IPS DF 19.7 (cell line): ENCODE measurements around the gene RICTOR.

Source experiments
- DNase-seq: peaks from one replicate; pipeline ENCODE4 v3.0.0-alpha.2; 2013; ENCODE audit warnings: low read depth, low spot score

The RICTOR gene

DNA sequence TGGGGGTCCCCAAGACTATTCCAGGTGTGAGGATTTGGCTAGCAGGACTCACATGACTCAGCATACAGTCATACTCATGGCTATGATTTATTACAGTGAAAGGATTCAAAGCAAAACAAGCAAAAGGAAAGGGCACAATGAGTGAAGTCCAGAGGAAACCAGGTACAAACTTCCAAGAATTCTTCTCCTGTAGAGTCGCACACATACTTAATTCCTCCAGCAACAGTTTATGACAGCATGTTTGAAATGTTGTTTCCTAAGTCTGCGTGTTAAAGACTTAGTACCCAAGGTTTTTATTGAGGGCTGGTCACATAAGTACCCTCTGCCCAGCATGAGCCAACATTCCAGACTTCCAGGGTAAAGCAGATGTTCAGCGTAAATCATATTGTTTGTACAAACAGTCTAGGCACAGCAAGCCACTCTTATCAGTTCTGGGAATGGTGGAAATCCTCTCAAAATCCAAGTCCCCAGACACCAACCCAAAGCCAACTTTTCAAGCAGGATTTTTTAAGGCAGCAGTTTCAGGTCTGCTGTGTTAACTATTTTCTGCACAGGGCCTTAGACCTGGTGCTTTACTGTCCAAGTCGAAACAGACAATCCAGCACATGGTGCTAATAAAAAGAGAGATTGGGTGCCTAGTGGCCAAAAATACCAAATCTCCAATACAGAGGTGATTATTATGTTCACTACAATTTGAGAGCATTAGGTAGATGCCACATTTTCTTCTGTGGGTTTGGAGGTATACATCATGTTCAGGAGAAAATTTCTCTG is 18.6 kb upstream of the RICTOR start:
- no peak for DNase-seq

DNA sequence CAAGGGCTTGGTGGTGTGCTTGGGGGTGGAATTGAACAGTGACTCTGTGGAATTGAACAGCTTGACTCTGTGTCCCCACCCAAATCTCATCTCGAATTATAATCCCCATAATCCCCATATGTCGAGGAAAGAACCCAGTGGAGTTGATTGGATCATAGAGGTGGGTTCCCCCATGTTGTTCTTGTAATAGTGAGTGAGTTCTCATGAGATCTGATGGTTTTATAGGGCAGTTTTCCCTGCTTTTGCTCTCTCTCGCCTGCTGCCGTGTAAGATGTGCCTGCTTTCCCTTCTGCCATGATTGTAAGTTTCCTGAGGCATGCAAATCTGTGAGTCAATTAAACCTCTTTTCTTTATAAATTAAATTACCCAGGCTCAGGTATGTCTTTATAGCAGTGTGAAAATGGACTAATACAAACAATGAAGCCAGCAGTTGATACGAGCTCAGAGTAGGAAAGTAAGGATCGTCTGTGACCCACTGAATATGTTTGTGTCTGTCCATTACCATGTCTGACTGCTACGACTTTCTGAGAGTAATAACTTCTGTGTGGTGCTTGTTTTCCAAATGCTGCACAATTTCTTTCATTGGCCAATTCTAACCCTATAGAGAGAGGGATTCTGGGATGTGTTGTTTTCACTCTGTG is 17.9 kb upstream of the RICTOR start:
- no peak for DNase-seq

- DNase-seq: no peak
Observed at GRCh38 chr5:39083968-39084367, 9.8 kb upstream of the RICTOR start.

DNA sequence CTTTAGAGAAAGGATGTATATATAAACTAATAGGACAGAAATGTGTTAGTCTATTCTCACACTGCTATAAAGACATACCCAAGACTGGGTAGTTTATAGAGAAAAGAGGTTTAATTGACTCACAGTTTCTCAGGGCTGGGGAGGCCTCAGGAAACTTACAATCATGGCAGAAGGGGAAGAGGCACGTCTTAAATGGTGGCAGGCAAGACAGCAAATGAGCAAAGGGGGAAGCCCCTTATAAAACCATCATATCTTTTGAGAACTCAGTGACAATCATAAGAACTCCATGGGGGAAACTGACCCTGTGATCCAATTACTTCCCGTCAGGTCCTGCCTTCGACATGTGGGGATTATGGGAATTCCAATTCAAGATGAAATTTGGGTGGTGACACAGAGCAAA is 8.8 kb upstream of the RICTOR start:
- DNase-seq: no peak

GRCh38 chr5:39080597-39081204 is 6.5 kb upstream of the RICTOR start:
- no peak for DNase-seq

DNA sequence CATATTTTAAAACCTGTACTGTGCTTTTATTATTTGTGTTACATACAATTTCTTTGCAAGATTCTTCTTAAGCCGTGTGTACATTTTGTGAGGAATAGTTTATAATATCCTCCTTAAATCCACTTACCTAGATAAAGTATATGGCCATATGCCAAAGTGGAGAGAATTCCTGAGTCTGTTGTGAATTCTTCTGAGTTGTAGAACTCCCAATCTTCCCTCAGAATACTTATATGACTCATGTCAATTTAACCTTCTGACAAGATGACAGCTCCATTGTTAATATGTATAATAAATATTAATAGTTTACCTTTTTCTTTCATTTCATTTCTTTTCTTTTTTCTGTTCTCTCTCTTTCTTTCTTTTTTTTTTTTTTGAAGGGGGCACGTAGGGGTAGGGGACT is 6.0 kb upstream of the RICTOR start:
- no peak for DNase-seq

GRCh38 chr5:39079147-39079546 is 4.9 kb upstream of the RICTOR start:
- DNase-seq: no peak

DNA sequence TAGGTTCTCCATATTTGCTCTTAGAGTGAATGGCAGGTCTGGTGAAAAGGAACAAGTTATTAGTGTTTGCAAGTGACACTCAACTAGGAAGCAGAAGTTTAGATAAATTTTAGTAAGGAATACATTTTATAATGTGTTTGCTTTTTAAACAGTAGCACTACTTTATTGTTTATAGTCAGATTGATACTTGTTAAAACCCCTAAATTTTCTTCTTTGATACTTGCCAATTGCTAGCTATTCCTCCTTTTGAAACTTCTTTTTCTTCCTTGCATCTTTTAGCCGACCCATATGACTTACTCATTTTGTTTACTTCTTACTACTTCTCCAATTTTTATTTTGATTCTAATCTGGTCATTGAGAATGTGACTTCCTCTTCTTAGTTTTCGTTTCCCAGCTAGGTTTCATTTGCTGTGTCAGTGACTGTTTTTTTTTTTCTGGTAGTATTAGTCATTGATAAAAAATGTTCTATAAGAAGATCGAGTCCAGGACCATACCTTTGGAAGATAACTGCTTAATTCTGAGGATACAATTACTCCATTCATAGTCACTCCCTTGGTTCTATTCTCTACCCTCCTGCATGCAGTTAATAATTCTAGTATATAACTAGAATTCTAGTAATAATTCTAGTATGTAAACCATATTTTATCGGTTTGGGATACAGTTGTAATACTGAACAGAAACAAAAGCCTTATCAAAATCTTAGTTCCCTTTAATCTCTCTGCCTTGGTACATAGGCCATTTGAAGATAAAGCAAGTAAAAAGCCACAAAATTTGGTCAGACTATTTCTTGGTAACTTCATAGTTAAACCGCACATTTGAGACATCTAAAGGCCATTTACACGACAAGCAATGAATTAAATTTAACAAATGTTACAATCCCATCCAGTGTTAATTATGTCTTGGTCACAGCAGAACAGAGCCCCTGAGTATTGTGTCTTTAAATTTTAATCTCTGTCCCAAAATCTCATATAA is 2.8 kb upstream of the RICTOR start:
- DNase-seq: no peak

DNA sequence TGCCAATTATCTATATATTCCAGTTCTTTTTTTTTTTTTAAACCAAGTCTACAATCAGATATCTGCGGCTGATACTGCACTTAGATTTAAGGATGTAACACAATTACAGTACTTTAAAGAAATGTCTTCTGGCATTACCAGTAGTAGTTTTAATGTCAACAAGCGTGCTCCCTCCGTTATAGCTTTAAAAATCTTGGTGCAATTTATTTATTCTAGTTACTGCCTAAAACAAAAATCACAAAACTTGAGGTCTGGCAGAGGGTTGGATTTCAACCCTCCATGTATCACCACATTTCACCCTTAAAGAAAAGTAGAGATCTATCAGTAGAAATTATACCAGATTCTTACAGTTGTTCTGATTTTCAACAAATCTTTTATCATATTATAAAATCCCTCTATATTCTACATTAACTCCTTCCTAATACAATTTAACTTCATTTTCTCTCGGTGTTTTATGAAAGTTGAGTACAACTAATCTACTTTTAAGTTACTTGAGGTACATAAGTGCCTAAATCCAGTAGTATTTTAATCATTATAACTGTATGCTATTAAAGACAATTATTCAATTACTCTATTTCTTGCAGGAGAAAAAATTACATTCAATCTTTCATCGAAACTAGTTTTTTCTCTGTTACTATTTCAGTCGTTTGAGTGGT is 2.0 kb upstream of the RICTOR start:
- no peak for DNase-seq

DNA sequence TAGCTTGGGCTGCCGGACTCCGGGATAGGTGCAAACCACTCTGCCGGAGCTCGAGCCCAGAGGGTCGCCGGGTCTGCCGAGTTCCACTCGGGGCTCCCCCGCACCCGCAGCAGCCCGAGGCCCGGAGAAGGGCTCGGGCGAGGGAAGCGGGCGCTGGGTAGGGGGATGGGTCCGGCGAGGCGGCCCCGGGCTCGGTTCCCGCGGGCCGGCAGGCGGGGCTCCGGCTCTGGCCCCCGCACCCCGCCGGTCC is 507 bp downstream of the RICTOR start:
- no peak for DNase-seq

DNA sequence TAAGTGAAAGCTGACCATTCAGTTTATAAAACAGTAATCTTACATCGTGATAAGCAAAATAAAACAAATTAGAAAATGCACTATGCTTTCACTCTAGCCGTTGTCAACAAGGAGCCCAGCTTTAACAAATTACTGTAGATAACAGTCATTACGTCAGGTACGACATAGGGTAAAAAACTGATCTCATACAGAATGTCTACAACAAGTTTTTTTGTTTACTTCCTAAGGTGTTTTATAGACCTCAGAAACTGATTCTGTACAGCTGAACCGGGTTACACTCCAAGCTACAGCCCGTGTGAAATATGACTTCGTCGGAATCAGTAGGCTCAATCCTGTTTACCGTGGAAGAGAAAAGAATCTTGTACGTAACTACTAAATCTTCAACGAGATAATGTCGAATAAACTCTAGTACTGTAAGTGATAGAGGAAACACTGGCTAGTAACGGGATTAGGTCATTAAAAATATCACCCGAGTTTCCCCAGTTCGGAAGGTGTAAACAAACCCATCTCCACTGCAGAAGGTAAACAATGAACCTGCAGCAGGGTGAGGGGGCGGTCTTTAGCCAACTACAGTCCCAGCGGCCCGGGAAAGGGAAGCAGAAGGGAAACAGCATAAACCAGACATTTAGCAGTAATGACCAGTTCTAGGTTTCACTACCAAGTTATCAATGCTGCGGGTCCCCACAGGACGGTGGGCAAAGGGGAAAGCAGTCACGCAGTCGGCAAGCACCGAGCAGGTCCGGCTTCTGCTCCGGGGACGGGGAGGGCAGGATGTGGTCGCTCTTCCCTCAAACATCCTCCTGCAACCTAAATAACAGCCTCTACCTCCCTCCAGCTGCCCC is 1.1 kb downstream of the RICTOR start:
- no peak for DNase-seq

GRCh38 chr5:39068099-39068498 is 6.1 kb downstream of the RICTOR start:
- no peak for DNase-seq

GRCh38 chr5:39064450-39064849 is 9.7 kb downstream of the RICTOR start:
- DNase-seq: no peak

- no peak for DNase-seq
Observed at GRCh38 chr5:39063037-39063436, 11.2 kb downstream of the RICTOR start.

GRCh38 chr5:39062530-39062929 is 11.7 kb downstream of the RICTOR start:
- no peak for DNase-seq

- DNase-seq: no peak
Observed at GRCh38 chr5:39062104-39062503, 12.1 kb downstream of the RICTOR start.

- DNase-seq: no peak
Observed at GRCh38 chr5:39059064-39059463, 15.1 kb downstream of the RICTOR start.

DNA sequence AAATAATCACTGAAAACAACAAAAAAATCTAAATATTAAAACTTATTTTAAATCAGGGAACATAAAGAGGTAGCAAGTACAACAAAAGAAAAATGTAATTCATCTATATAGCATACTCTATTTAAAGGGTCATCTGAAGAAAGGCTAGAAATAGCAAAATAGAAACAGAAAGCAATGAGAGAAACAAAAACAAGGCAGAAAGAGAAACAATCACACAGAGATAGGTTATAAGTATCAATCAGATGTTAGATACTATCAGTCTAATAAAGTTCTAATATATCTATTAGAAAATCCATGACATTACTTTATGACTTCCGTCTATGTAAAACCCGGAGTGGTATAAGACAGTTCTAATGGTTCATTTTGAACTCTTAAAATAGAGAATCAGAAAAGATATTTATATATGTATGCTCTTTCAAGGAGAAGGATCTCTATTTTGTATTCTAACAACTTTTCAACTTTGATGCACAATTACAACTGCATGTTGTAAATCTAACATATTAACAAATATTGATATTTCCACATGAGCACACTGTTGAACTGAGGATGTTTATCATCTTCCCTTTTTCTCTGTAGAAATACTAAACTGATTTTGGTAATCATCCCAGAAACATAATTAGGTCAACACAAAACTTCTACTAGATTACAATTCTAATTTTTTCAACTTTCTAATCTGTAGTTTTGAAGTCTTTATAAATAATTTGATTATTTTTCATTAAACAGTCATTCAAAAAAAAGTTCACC is 15.8 kb downstream of the RICTOR start:
- DNase-seq: no peak

DNA sequence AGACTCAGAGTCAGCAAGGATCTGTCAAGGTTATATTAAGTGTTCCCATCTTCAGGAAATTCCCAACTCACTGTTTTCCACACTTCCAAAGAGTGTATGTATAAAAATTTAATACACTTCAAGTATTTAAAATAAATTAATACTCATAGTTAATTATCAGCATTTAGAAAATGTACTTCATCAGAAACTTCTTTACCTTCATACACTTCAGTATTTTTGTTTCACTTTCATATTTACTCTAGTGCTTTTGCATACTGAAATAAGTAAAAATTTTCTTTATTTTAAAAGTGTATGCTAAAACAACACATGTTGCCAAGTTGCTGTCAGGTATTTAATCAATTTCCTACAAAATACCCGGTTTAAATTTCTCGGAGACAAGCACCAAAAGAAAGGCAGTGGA is 16.5 kb downstream of the RICTOR start:
- DNase-seq: no peak

GRCh38 chr5:39055768-39056398 is 18.3 kb downstream of the RICTOR start:
- no peak for DNase-seq
